HCT116 (cell line): Measurements from ENCODE around the gene CELF2. TPM values are rescaled to one million over a fixed set of nuclear protein-coding genes. Genes with fewer than 3 reads are reported as not detected.

Experiments used
- ATAC-seq: fragments of 200-7000 bp; cut with Tn5 transposase; 2 replicates; pipeline ENCODE4 v1.9.1; 2020; ENCODE audit warnings: mild to moderate bottlenecking, moderate library complexity
- BruUV-seq: library from RNA; stranded (reverse); fragments of 400-500 nt; replicated peaks from 2 replicates; lab custom pipeline; 2021; lab: Mats Ljungman, UMichigan
- CTCF ChIA-PET: fragments of 300-600 bp; sonication (Branson Sonifier 250); formaldehyde crosslinking; loops from one replicate; lab custom pipeline; 2021; ENCODE audit warnings: antibody characterized with exemption; lab: Charles Lee
- POLR2A ChIA-PET: fragments of 300-600, 350-600 bp; sonication (Branson Sonifier 250); formaldehyde crosslinking; loops from one replicate; lab custom pipeline; 2021; ENCODE audit warnings: antibody characterized with exemption; lab: Charles Lee
- RAD21 ChIA-PET, 2 experiments: fragments of 300-600 bp; sonication (Branson Sonifier 250); formaldehyde crosslinking; loops; one replicate each; lab custom pipeline; 2023; ENCODE audit warnings: low total read pairs in 2 of 2; ENCODE audit not compliant: uncharacterized antibody in 2 of 2, unreplicated experiment in 2 of 2, low non-redundant PET in 1 of 2; lab: Charles Lee
- DNase-seq: peaks from one replicate; pipeline ENCODE4 v3.0.0-alpha.2; 2010; ENCODE audit warnings: low read depth, low spot score
- H2AFZ ChIP-seq: fragments of 200-600 bp; shearing (Covaris generic), sonication (generic); 2 replicates; pipeline ENCODE4 v1.6.1; 2017; ENCODE audit warnings: low read depth, mixed run types, mixed read lengths, antibody characterized with exemption, low read length; ENCODE audit not compliant: poor library complexity, severe bottlenecking
- H3K27ac ChIP-seq: 2 replicates; pipeline ENCODE4 v1.5.1; 2012; ENCODE audit warnings: low read depth, low read length
- H3K27me3 ChIP-seq: fragments of 200-600 bp; sonication (generic); 2 replicates; pipeline ENCODE4 v1.6.1; 2016; ENCODE audit warnings: mixed run types, low read length, mixed read lengths; ENCODE audit not compliant: insufficient read depth
- H3K36me3 ChIP-seq, 2 experiments: fragments of 200-500 bp in 1 of 2; fragments of 200-600 bp in 1 of 2; sonication (Bioruptor generic) in 1 of 2; sonication (generic) in 1 of 2; 2 replicates each; pipeline versions ENCODE4 v1.5.1 to v1.6.1; 2014 to 2016; ENCODE audit warnings: low read length in 2 of 2, inconsistent platforms in 1 of 2, mixed read lengths in 1 of 2, mixed run types in 1 of 2; ENCODE audit not compliant: insufficient read depth in 2 of 2, control insufficient read depth in 1 of 2
- H3K4me1 ChIP-seq, 2 experiments: fragments of 200-600 bp in 1 of 2; sonication (generic) in 1 of 2; 2 replicates each; pipeline versions ENCODE4 v1.5.1 to v1.6.1; 2012 to 2017; ENCODE audit warnings: low read length in 2 of 2, inconsistent platforms in 1 of 2, mild to moderate bottlenecking in 1 of 2, mixed read lengths in 1 of 2, mixed run types in 1 of 2, moderate library complexity in 1 of 2; ENCODE audit not compliant: insufficient read depth in 2 of 2, control insufficient read depth in 1 of 2
- H3K4me2 ChIP-seq: fragments of 200-600 bp; sonication (generic); 2 replicates; pipeline ENCODE4 v1.6.1; 2017; ENCODE audit warnings: mixed run types, low read length, mixed read lengths
- H3K4me3 ChIP-seq, 2 experiments: fragments of 200-600 bp in 1 of 2; sonication (generic) in 1 of 2; replicated peaks in 1 of 2; 2 replicates each; pipeline ENCODE4 v1.5.1; 2011 to 2016; ENCODE audit warnings: low read length in 2 of 2, control low read depth in 1 of 2, low read depth in 1 of 2, mild to moderate bottlenecking in 1 of 2, mixed read lengths in 1 of 2, mixed run types in 1 of 2
- H3K79me2 ChIP-seq: fragments of 200-600 bp; sonication (generic); 2 replicates; pipeline ENCODE4 v1.6.1; 2017; ENCODE audit warnings: mild to moderate bottlenecking, mixed run types, low read length, moderate library complexity, mixed read lengths; ENCODE audit not compliant: insufficient read depth
- H3K9ac ChIP-seq: fragments of 200-600 bp; sonication (generic); 2 replicates; pipeline ENCODE4 v1.6.1; 2016; ENCODE audit warnings: low read length, mixed read lengths
- H3K9me2 ChIP-seq: fragments of 200-600 bp; sonication (generic), shearing (Covaris generic); 2 replicates; pipeline ENCODE4 v1.6.1; 2017; ENCODE audit warnings: mixed run types, mild to moderate bottlenecking, moderate library complexity; ENCODE audit not compliant: insufficient read depth
- H3K9me3 ChIP-seq, 2 experiments: fragments of 200-500 bp in 1 of 2; fragments of 200-600 bp in 1 of 2; sonication (Bioruptor generic) in 1 of 2; sonication (generic) in 1 of 2; 2 replicates each; pipeline ENCODE4 v1.6.1; 2014 to 2017; ENCODE audit warnings: low read length in 2 of 2, mixed read lengths in 2 of 2, inconsistent platforms in 1 of 2, low read depth in 1 of 2, mild to moderate bottlenecking in 1 of 2, mixed run types in 1 of 2, moderate library complexity in 1 of 2; ENCODE audit not compliant: control insufficient read depth in 1 of 2, insufficient read depth in 1 of 2
- H4K20me1 ChIP-seq: fragments of 200-600 bp; sonication (generic), shearing (Covaris generic); 2 replicates; pipeline ENCODE4 v1.6.1; 2017; ENCODE audit warnings: mixed run types, mild to moderate bottlenecking, moderate library complexity; ENCODE audit not compliant: insufficient read depth
- CBX3 ChIP-seq: IDR thresholded peaks from 2 replicates; pipeline ENCODE4 v1.6.1; 2012; ENCODE audit warnings: low read depth
- ELF1 ChIP-seq: IDR thresholded peaks from 2 replicates; pipeline ENCODE4 v1.6.1; 2012; ENCODE audit warnings: low read depth, borderline replicate concordance
- EZH2phosphoT487 ChIP-seq: fragments of 200-600 bp; IDR thresholded peaks from 2 replicates; pipeline ENCODE4 v1.6.1; 2018; ENCODE audit warnings: antibody characterized with exemption, borderline replicate concordance
- FOSL1 ChIP-seq: IDR thresholded peaks from 2 replicates; pipeline ENCODE4 v1.6.1; 2012; ENCODE audit warnings: low read depth
- JUND ChIP-seq: IDR thresholded peaks from 2 replicates; pipeline ENCODE4 v1.6.1; 2012
- RAD21 ChIP-seq: IDR thresholded peaks from 2 replicates; pipeline ENCODE4 v1.6.1; 2012; ENCODE audit warnings: low read depth, mild to moderate bottlenecking
- SIN3A ChIP-seq: IDR thresholded peaks from 2 replicates; pipeline ENCODE4 v1.6.1; 2012; ENCODE audit warnings: low read depth
- YY1 ChIP-seq: IDR thresholded peaks from 2 replicates; pipeline ENCODE4 v1.6.1; 2011; ENCODE audit warnings: low read length, low read depth, moderate library complexity, mild to moderate bottlenecking; ENCODE audit not compliant: insufficient replicate concordance; ENCODE audit errors: extremely low read depth
- ZFX ChIP-seq: fragments of 450-650 bp; IDR thresholded peaks from 2 replicates; pipeline ENCODE4 v1.6.1; 2017
- ZNF274 ChIP-seq: fragments of 200-500 bp; sonication (Bioruptor generic); IDR thresholded peaks from 2 replicates; pipeline ENCODE4 v1.6.1; 2014; ENCODE audit warnings: mild to moderate bottlenecking, low read depth, low read length, inconsistent platforms
- intact Hi-C: fragments of 100-400 bp; cut with micrococcal nuclease; formaldehyde crosslinking; loops from 2 replicates; pipeline ENCODE4 v1.10.0; 2022
- total RNA-seq: library from RNA; stranded (reverse); gene quantifications from one replicate; pipeline ENCODE4 v1.2.1, GENCODE V29; 2021; ENCODE audit not compliant: unreplicated experiment
- TF ChIP-seq, protein P1 (sequence below), 3 experiments: fragments of 200-600 bp in 1 of 3; sonication (generic) in 1 of 3; IDR thresholded peaks in 2 of 3; conservative IDR thresholded peaks in 1 of 3; 2 replicates each; pipeline ENCODE4 v1.5.1; 2012 to 2017; ENCODE audit warnings: low read depth in 2 of 3, low read length in 2 of 3, antibody characterized with exemption in 1 of 3, borderline replicate concordance in 1 of 3, control low read depth in 1 of 3, mild to moderate bottlenecking in 1 of 3, mixed read lengths in 1 of 3, mixed run types in 1 of 3, moderate library complexity in 1 of 3; ENCODE audit not compliant: insufficient read depth in 1 of 3
- TF ChIP-seq, protein P2 (sequence below): IDR thresholded peaks from 2 replicates; pipeline ENCODE4 v1.6.1; 2012
- TF ChIP-seq, protein P3 (sequence below): IDR thresholded peaks from 2 replicates; pipeline ENCODE4 v1.6.1; 2012
- TF ChIP-seq, protein P4 (sequence below): IDR thresholded peaks from 2 replicates; pipeline ENCODE4 v1.6.1; 2012; ENCODE audit warnings: low read depth

CELF2 gene
- total RNA-seq, 1 experiment from 2014 or later = 0.66 TPM

DNA sequence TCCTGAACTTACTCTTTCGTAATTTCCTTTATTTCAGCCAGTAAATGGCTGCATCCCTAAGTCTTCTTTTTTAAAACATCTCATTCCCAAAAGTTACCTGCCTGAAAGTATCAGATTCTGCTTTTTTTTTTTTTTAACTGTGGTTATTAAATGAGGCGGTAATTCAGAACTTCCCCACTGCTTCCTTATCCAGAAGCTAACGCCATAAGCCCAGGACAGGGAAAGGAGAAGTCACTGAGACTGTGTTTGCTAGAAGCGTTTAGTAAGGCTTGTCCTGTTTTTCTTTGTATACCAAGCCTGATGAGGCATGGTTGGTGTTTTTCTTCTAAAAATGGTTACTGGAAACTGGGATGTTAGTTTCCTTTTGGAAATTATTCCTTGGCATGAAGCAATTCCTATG is 197.8 kb downstream of the CELF2 start:
- H3K9me3 ChIP-seq = no peaks in the 10 kb centered on the region
- RAD21 ChIA-PET = no interaction called here
- POLR2A ChIA-PET = no interaction called here
- H4K20me1 ChIP-seq = no peaks in the 10 kb centered on the region
- no peak overlapping the region for H3K4me3 ChIP-seq
- no peaks in the 10 kb centered on the region for H3K9me2 ChIP-seq
- no peak overlapping the region for H3K27ac ChIP-seq
- H3K27me3 ChIP-seq = no peaks in the 10 kb centered on the region
- TF ChIP-seq, protein P1, sequence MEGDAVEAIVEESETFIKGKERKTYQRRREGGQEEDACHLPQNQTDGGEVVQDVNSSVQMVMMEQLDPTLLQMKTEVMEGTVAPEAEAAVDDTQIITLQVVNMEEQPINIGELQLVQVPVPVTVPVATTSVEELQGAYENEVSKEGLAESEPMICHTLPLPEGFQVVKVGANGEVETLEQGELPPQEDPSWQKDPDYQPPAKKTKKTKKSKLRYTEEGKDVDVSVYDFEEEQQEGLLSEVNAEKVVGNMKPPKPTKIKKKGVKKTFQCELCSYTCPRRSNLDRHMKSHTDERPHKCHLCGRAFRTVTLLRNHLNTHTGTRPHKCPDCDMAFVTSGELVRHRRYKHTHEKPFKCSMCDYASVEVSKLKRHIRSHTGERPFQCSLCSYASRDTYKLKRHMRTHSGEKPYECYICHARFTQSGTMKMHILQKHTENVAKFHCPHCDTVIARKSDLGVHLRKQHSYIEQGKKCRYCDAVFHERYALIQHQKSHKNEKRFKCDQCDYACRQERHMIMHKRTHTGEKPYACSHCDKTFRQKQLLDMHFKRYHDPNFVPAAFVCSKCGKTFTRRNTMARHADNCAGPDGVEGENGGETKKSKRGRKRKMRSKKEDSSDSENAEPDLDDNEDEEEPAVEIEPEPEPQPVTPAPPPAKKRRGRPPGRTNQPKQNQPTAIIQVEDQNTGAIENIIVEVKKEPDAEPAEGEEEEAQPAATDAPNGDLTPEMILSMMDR (IDR thresholded peaks at IDR 0.05 in 2 of 3, conservative IDR thresholded peaks at IDR 0.05 in 1 of 3; ENCODE audit: borderline replicate concordance in 1 of 3, insufficient read depth in 1 of 3, low read depth in 2 of 3, low read length in 2 of 3) = no peak
- no peak for TF ChIP-seq ZNF274
- no peak for TF ChIP-seq ZFX
- TF ChIP-seq, protein P2, sequence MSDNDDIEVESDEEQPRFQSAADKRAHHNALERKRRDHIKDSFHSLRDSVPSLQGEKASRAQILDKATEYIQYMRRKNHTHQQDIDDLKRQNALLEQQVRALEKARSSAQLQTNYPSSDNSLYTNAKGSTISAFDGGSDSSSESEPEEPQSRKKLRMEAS = no peak
- TF ChIP-seq JUND = no peak
- TF ChIP-seq SIN3A = no peak
- no peak for TF ChIP-seq CBX3
- no peak for TF ChIP-seq RAD21
- TF ChIP-seq, protein P3, sequence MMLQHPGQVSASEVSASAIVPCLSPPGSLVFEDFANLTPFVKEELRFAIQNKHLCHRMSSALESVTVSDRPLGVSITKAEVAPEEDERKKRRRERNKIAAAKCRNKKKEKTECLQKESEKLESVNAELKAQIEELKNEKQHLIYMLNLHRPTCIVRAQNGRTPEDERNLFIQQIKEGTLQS = no peak
- TF ChIP-seq, protein P4, sequence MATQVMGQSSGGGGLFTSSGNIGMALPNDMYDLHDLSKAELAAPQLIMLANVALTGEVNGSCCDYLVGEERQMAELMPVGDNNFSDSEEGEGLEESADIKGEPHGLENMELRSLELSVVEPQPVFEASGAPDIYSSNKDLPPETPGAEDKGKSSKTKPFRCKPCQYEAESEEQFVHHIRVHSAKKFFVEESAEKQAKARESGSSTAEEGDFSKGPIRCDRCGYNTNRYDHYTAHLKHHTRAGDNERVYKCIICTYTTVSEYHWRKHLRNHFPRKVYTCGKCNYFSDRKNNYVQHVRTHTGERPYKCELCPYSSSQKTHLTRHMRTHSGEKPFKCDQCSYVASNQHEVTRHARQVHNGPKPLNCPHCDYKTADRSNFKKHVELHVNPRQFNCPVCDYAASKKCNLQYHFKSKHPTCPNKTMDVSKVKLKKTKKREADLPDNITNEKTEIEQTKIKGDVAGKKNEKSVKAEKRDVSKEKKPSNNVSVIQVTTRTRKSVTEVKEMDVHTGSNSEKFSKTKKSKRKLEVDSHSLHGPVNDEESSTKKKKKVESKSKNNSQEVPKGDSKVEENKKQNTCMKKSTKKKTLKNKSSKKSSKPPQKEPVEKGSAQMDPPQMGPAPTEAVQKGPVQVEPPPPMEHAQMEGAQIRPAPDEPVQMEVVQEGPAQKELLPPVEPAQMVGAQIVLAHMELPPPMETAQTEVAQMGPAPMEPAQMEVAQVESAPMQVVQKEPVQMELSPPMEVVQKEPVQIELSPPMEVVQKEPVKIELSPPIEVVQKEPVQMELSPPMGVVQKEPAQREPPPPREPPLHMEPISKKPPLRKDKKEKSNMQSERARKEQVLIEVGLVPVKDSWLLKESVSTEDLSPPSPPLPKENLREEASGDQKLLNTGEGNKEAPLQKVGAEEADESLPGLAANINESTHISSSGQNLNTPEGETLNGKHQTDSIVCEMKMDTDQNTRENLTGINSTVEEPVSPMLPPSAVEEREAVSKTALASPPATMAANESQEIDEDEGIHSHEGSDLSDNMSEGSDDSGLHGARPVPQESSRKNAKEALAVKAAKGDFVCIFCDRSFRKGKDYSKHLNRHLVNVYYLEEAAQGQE = no peak
- no peak for TF ChIP-seq ELF1
- TF ChIP-seq EZH2phosphoT487 = no peak
- TF ChIP-seq FOSL1 = no peak
- no peak for TF ChIP-seq YY1
- intact Hi-C loops = no loop called here
- no peak overlapping the region for H3K4me2 ChIP-seq
- no peaks in the 10 kb centered on the region for H3K4me1 ChIP-seq
- H2AFZ ChIP-seq = no peak overlapping the region
- DNase-seq (no peak), ATAC-seq (no peak)
- H3K36me3 ChIP-seq = no peaks in the 10 kb centered on the region
- H3K9ac ChIP-seq = no peak overlapping the region
- H3K79me2 ChIP-seq = no peaks in the 10 kb centered on the region
- CTCF ChIA-PET = no interaction called here
- no TSS peak for BruUV-seq
